GM19099 (cell line): ENCODE data around the gene MYO10.

Source experiments
- POLR2A ChIP-seq: IDR thresholded peaks from 3 replicates; pipeline ENCODE4 v1.6.1; 2011; ENCODE audit warnings: low read depth; ENCODE audit not compliant: insufficient read length; ENCODE audit errors: extremely low read depth

MYO10 gene

DNA sequence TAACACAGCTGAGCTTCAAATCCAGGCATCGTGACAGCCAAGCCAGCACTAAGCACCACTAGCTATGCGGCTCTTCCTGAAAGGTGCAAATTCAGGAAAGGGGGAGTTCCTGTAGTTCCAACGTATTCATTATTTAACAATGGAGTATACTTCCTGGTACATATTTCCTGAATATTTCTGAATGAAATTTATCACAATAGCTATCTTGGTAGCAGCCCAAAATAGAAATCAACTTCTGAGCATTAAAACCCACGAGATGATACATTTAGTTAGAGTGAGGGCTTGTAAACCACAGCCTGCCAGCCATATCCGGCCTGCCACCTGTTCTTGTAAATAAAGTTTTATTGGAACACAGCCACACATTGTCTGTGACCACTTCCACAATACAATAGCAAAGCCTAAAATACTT lies 209.5 kb downstream of the MYO10 start:
- no peak for TF ChIP-seq POLR2A

DNA sequence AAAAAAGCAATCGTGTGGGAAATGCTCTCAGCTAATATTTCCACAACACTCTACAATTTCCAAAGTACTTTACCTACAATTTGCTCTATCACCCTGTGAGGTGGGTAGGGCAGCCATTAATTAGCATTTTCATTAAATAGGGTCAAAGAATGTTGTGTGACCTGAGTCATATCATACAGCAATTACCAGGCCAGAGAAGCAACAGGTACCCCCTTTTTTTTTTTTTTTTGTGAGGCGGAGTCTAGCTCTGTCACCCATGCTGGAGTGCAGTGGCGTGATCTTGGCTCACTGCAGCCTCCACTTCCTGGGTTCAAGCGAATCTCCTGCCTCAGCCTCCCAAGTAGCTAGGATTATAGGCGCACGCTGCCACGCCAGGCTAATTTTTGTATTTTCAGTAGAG lies 210.5 kb downstream of the MYO10 start:
- TF ChIP-seq POLR2A, result no peak

DNA sequence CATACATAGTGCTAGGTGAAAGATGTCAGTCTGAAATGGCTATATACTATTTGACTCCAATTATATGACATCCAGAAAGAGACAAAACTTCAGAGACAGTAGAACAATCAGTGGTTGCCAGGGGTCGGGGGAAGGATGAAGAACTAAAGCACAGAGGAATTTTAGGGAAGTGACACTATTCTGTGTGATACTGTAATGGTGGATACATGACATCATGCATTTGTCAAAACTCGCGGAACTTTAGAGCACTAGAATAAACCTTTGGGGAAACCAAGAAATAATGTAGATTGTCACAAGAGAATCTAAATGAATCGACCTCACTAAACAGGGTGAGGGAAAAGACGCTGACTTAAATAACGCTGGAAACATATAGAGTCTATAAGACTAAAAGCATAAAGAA lies 212.3 kb downstream of the MYO10 start:
- TF ChIP-seq POLR2A, result no peak

DNA sequence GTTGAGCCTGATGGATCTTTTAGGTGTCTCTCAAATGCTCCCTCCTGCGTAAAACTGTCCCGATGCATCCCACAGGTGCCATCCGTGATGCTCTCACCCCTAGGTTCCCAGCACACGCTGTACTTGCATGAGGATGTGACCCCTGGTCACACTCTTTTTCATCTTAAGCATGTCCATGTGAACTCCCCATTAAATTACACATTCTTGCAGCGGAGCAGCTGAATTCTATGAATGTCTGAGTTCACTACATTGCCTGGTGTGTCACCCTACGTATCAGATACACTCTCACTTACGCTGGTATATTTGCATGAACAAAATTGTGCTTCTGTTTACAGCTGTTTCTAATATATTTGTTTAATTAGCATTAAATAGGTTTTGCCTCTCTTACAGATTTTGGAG lies 214.0 kb downstream of the MYO10 start:
- no peak for TF ChIP-seq POLR2A

DNA sequence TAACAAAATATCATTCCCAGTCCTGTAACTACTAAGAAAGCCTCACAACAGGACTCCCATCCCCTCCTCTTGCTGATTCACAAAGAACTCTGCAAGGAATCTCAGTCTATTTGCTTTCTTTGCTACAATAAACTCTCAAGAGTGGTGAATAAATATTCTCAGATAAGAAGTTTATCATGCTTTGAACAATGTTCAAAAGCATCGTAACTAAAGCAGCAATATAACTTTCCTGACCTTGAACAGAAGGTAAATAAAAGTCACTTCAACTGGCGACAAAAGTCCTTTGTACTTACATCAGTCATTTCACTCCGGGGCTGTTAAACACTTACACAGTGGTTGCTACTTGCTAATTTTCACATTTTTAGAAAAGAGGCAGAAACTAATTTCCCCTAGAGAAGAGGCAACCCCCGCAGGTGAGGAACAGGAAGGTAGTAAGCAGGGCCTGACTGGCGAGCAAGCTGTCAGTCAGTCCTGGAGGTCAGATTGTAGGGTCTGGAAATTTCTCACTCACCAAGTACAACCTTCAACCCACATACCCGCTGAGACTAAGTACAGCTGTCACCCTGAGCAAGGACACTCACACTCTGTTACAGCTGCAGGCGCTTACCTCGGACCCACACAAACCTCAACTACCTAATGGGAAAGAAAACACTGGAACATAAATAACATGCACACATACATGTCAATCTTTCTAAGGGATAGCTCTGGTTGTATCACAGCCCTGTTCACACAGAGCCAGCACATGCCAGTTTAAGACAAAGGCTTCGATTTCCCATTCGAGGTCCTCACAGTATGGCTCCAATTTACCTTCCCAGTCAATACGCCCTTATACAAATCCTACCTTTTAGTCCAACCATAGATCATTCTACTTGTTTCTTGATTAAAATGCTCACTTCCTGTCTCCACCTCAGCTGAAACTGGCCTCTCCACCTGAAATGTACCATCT lies 214.7 kb downstream of the MYO10 start:
- no peak for TF ChIP-seq POLR2A

DNA sequence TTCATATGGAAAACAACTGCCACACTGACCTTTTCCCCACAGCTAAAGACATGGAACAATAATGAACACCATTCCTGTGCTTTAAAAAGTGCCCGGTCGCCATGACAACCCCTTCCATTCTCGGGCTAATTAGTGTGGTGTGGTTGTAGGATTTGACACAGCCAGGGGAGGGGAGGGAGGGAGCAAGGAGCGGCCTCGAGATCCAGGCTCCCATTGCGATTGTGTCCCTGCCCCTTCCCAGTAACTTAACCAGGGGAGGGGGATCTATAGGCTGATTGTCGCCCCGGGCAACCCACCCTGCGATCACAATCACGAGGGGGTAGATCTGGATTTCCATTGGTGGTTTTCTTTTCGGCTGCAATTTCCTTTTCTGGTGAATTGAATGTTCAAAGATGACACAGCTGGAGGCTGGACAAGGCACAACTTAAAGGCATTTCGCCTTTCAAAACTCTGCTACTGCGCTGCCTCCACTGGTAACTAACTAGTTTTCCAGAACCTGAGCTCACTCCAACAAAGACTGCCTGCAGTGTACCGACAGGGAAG lies 222.6 kb downstream of the MYO10 start:
- no peak for TF ChIP-seq POLR2A

DNA sequence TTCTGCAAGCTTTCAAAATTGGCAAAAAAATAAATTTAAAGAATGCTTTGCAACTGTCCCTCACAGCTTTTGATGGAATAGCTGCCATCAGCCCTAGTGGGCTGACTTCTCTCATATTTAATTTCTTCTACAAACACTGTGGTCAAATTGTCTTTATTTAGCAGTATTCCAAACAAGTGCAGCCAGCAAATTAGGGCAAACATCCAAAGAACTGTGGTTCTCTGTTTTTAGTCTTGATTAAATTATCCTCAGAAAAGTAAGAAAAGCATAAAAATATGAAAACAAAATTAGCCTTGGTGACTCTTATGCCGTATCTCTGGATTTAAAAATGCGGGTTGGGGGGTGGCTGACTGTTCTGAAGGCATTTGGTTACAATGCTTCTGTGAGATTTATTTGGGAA lies 223.5 kb downstream of the MYO10 start:
- TF ChIP-seq POLR2A, result no peak

DNA sequence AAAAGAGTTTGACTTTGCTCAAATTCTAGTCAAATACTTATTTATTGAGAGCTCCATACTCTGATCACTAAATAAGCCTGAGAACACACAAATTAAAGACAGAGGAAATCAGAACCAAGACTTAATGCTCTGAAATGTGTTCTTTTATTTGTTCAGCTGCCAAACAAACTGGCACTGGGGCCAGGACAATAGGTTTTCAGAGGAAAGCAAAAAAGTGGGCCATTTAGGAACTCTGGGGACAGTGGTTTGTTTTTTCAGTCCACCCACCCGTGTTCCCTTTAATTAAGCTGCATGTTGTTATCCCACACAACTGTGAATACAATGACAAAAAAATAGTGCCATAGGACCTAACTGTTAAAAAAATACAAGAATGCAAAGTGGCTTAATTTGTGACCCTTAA lies 223.9 kb downstream of the MYO10 start:
- TF ChIP-seq POLR2A, result no peak

DNA sequence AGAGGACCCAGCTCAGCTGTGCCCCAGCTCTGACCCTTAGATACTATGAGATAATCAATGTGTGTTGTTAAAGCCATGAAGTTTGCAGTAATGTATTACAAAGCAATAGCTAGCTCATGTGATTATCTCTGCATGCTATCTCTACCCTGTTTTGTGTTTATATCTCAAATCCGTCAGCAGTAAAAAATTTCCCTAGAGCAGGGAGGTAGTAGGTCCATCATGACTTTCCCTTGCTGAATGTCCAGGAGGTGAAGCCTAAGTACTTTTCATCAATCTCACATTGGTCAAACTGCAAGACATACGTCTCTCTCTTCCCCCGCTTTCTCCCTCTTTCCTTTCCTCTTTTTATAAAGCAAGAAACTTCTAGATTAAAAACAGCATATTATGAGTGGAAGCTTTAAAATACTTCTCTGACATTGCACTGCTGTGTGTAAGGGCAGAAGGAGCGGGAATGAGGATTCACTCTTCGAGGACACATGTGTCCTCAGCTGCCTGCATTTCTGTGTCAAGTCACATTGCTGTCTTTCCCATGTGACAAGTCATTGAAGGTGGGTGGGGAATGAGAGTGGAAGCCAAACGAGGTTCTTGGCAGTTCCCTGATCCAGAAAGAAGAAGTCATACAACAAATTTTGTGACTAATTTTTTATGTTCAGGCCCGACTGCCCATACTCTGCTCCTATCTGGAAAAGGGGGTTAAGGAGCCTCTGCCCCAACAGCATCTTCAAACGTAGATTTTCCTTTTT lies 226.2 kb downstream of the MYO10 start:
- no peak for TF ChIP-seq POLR2A

DNA sequence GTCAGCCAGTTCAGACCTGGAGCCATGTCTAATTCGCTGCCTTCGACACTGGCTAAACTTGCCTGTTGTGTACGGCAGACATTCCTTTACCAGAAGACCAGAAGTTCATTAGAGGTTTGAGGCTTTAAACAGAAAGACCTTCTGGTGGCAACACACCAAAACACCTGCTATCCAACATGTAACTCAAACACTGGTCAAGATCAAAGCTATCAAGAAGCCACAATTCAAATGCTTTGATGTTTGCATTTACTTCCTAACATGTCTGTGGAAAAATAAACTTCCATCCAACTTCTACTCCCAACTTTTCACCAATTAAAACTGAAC lies 228.3 kb downstream of the MYO10 start:
- no peak for TF ChIP-seq POLR2A

DNA sequence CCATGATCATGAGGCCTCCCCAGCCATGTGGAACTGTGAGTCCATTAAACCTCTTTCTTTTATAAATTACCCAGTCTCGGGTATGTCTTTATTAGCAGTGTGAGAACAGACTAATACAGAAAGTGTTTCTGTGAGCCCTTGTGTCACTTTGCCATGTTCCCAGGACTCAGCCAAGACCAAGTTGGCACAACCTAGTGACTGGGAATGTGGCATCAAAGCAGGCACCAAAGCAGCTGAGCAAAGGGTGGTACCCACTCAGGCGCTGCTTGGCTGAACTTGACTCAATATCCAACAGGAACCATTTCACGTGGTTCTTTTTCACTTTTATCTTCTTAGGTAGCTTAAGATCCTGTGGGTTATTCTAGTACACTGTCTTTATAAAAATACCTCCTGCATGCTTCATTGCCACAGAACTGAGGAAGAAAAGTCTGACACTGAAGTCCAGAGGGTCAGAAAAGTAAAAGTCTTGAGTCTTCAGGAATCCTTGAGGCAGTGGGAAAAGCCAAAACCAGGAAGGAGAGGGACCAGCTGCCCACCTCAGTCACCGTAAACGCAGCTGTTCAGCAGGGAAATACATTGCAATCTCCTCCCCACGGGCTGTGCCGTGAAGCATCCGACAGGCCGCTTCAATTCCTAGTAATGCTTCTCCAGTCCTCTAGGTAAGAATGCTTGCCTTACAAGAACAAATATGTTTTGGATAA lies 228.8 kb downstream of the MYO10 start:
- TF ChIP-seq POLR2A, result no peak

DNA sequence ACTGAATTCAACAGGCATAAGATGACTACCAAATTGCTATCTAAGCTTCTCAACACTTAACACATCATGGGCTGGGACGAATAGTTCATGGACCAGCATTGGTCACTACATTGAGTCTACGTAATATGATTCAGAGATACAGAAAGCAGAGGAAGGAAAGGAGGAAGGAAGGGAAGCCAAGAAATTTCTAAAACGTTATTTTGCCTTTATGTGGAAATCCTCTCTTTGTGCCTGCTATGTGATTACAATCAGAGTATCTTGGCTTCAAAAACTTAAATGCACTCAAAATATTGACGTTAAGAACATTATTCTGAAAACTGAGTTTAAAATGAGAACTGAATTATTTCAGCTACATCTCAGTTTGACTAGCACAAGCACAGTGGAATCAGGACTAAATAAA lies 231.1 kb downstream of the MYO10 start:
- TF ChIP-seq POLR2A, result no peak

DNA sequence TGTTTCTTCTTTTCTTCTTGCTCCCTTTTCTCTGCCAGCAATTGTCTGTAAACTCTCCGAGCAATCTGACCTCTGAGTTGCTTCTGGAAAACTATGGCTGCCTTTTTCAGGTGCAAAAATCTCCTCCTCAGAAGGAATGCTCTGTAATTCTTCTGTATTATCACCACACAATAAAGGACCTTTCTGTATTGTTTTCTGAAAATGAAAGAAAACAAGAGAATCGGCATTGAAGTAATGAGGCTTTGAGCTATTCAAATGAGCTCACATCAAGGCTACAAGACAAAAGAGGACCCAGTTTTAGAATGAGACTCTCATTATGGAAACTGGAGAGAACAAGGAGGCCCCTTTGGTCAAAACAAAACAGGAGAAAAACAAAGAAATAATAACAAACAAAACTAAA lies 233.1 kb downstream of the MYO10 start:
- TF ChIP-seq POLR2A, result no peak

DNA sequence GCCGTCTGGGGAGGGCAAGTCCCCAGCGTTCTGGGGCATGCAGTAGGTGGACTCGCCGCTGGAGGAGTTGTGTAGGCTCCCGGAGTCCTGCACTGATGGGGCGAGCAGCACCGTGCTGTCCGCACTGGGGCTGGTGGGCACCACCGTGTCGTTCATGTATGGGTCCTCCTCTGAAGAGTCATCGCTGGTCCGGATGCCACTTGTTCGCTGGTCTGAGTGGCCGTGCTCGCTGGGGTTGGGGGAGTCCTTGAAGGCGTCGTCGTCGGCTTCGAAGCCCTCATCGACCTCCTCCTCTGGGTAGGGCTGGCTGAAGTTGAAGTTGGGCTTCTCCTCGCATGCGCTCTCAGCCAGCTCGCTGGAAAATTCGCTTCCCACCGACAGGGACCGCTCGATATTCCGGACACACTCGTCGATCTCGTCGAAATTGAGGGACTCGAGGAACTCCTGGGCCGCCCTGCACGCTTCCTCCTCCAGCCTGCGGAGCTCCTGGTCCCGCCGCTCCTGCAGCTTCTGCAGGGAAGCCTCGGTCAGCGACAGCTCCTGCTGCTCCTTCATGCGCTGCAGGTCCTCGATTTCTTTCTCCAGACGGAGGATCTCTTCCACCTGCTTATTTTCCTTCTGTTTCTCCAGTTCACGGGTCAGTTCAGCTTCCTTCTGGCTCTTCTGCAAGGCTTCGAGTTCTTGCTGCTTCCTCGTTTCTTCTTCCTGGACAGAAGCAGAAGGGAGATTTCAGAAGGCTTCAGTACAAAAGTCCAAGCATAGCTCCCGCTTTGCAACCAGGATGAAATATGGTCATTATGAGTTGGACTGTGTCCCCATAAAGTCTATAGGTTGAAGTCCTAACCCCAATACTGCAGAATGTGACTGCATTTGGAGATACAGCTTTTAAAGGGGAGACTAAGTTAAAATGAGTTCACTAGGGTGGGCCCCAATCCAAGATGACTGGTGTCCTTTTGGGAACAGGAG lies 234.7 kb downstream of the MYO10 start:
- no peak for TF ChIP-seq POLR2A

DNA sequence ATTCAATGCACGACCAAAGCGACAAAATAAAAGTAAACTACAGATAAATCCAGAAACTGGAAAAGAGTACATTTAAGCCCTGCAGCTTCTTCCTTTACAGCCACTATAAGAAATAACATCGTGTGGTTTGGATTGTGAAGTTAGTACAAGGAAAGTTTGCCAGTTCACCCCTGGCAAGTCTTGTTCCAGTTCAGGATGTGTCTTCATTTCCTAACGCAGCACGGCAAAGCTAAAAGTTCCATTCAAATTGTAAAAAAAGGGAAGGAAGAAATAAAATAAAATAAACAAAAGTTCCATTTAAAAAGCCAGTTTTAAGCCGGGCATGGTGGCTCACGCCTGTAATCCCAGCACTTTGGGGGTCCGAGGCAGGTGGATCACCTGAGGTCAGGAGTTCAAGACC lies 236.0 kb downstream of the MYO10 start:
- TF ChIP-seq POLR2A, result no peak

DNA sequence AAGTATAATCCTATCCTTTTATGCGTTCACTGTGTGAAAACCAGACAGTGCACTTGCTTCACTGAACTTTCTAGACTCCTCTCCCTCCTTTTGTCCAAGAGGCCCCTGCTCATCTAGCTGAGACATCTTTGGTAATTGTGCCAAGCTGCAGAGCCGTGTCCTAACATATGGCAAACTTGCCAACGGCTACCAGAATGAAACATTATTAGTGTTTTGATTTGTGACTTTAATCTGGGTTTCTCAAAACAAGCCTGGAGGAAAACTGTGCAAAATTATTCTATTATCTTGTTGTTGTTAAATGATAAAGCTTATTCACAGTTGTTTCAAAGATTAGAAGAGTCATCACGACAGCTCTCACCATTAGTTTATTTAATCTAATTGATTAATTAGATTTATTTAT lies 240.3 kb downstream of the MYO10 start:
- no peak for TF ChIP-seq POLR2A
